BE2C (cell line): ENCODE results near the gene C16orf95.
"Not testable (repeated sequence)": the region's sequence is repeated elsewhere in the genome, so short reads cannot be mapped to it uniquely, and the experiment has no call there.

Experiments used
- DNase-seq: peaks from one replicate; pipeline ENCODE4 v3.0.0-alpha.2; 2020
- H3K27me3 ChIP-seq: fragments of 250-450 bp; sonication (Bioruptor Pico); 2 replicates; pipeline ENCODE4 v1.5.1; 2020; ENCODE audit warnings: mild to moderate bottlenecking
- H3K36me3 ChIP-seq: fragments of 250-450 bp; sonication (Bioruptor Pico); 2 replicates; pipeline ENCODE4 v1.5.1; 2020; ENCODE audit warnings: mild to moderate bottlenecking
- H3K4me1 ChIP-seq: fragments of 250-450 bp; sonication (Bioruptor Pico); 2 replicates; pipeline ENCODE4 v1.5.1; 2020
- H3K4me3 ChIP-seq: 2 replicates; pipeline ENCODE4 v1.5.1; 2011; ENCODE audit warnings: low read depth, low read length
- H3K9me3 ChIP-seq: fragments of 250-450 bp; sonication (Bioruptor Pico); 2 replicates; pipeline ENCODE4 v1.5.1; 2020
- TF ChIP-seq, protein P1 (sequence below): IDR thresholded peaks from 2 replicates; pipeline ENCODE4 v1.5.1; 2012; ENCODE audit warnings: mild to moderate bottlenecking, low read depth, low read length

The C16orf95 gene

GRCh38 chr16:87343753-87344050, 26.5 kb upstream of the C16orf95 start:
- TF ChIP-seq, protein P1, sequence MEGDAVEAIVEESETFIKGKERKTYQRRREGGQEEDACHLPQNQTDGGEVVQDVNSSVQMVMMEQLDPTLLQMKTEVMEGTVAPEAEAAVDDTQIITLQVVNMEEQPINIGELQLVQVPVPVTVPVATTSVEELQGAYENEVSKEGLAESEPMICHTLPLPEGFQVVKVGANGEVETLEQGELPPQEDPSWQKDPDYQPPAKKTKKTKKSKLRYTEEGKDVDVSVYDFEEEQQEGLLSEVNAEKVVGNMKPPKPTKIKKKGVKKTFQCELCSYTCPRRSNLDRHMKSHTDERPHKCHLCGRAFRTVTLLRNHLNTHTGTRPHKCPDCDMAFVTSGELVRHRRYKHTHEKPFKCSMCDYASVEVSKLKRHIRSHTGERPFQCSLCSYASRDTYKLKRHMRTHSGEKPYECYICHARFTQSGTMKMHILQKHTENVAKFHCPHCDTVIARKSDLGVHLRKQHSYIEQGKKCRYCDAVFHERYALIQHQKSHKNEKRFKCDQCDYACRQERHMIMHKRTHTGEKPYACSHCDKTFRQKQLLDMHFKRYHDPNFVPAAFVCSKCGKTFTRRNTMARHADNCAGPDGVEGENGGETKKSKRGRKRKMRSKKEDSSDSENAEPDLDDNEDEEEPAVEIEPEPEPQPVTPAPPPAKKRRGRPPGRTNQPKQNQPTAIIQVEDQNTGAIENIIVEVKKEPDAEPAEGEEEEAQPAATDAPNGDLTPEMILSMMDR = no peak
- no peaks in the 10 kb centered on the region for H3K27me3 ChIP-seq
- H3K9me3 ChIP-seq = no peaks in the 10 kb centered on the region
- no peaks in the 10 kb centered on the region for H3K4me1 ChIP-seq
- H3K36me3 ChIP-seq = peaks cover 23% of the 10 kb centered on the region
- H3K4me3 ChIP-seq = no peak overlapping the region
- DNase-seq = no peak

- Histone ChIP-seq H3K36me3 (peaks cover 23% of the 10 kb centered on the region), H3K27me3 (no peaks in the 10 kb centered on the region)
These were observed 26.0 kb upstream of the C16orf95 start for GRCh38 chr16:87342978-87343752.

DNA sequence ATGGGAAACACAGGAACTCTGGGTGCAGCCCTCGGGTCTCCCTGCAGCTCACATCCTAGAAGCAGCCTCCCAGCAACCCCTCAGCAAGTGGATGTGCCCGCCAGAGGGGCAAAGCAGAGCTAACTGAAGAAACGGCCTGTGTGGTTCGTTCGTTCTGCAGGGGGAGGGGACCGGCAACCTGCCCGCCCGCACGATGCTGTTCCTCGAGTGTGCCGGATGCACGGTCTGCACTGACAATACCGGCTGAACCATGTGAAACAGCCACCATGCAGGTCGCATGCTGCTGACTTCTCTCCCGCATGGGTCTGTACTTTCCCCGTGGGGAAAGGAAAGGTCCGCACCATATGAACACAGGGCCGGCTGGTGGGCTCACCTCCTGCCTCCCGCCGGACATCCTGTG, 25.3 kb upstream of the C16orf95 start:
- Histone ChIP-seq H3K4me1 (0 out of 2 replicates have a peak, but pooled peaks cover under 1% of the 10 kb centered on the region), H3K9me3 (no peaks in the 10 kb centered on the region), H3K4me3 (no peak overlapping the region), H3K27me3 (no peaks in the 10 kb centered on the region), H3K36me3 (peaks cover 23% of the 10 kb centered on the region)
- DNase-seq = no peak
- TF ChIP-seq, protein P1 = no peak

More at GRCh38 chr16:87342978-87343752, 26.0 kb upstream of the C16orf95 start:
- H3K4me1 ChIP-seq = no peaks in the 10 kb centered on the region
- TF ChIP-seq, protein P1 = no peak
- no peak for DNase-seq
- no peaks in the 10 kb centered on the region for H3K9me3 ChIP-seq
- H3K4me3 ChIP-seq = no peak overlapping the region

- DNase-seq = no peak
- Histone ChIP-seq H3K9me3 (no peaks in the 10 kb centered on the region), H3K4me1 (peaks cover 5% of the 10 kb centered on the region; the same call in 1 of the 2 replicates), H3K36me3 (peaks cover 28% of the 10 kb centered on the region), H3K4me3 (no peak overlapping the region), H3K27me3 (no peaks in the 10 kb centered on the region)
- TF ChIP-seq, protein P1 = no peak
These were observed 23.0 kb upstream of the C16orf95 start for GRCh38 chr16:87340198-87340597.

DNA sequence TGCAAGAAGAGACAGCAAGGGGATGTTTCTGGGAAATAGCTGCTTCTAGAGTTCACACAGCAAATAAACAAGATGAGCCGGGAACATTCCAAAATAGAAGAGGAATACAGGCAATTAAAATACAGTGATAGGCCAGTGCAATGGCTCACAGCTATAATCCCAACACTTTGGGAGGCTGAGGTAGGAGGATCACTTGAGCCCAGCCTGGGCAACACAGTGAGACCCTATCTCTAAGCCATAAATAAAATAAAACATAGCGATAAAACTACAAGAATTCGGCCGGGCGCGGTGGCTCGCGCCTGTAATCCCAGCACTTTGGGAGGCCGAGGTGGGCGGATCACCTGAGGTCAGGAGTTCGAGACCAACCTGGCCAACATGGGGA, 22.5 kb upstream of the C16orf95 start:
- not testable (repeated sequence) for DNase-seq, H3K4me1 ChIP-seq, H3K27me3 ChIP-seq, H3K4me3 ChIP-seq, H3K9me3 ChIP-seq
- peaks cover 32% of the 10 kb centered on the region for H3K36me3 ChIP-seq

- TF ChIP-seq, protein P1 = no peak
- Histone ChIP-seq H3K4me3 (no peak overlapping the region), H3K9me3 (no peaks in the 10 kb centered on the region), H3K36me3 (peaks cover 36% of the 10 kb centered on the region), H3K4me1 (peaks cover 5% of the 10 kb centered on the region; the same call in 1 of the 2 replicates), H3K27me3 (no peaks in the 10 kb centered on the region)
- no peak for DNase-seq
These were observed 22.0 kb upstream of the C16orf95 start for GRCh38 chr16:87339086-87339723.
